Measurements from ENCODE around the gene HDAC4. TPM values are rescaled to one million over a fixed set of nuclear protein-coding genes. Genes with fewer than 3 reads are reported as not detected.

The HDAC4 gene
- polyA plus RNA-seq, 2 of the 4 experiments (the other 2 are of a cell fraction), result 8.6 to 10.4 TPM

DNA sequence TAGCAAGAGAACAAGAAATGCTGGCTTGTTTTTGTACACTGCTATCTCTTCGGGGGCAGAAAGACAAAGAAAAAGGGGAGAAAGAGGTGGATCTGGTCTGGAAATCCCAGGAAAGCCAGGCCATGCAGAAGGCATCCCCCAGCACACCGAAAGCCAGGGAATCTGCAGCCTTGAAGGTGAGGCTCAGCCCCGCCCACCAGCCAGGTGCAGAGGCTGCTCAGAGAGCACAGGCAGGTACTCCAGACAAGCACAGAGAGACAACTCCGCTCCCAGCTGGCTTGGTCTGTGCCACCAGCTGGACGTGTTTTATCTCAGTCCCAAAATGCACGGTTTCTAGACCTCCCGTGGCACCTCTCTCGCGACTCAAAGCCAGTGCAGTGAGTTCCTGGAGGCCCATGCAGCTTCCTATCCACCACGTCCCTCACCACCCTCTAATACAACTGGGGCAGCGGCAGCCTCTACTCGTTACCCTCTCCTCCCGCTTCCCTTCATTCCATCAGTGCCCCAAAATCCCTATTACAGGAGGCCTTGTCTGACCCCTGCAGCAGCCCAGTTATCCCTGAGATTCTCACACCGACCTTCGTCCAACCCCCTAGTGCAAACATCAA lies 62.8 kb downstream of the HDAC4 start:
- H3K4me1 ChIP-seq, result no peaks in the 10 kb centered on the region
- POLR2A ChIA-PET, result no interaction called here
- 88% methylated on average over 15 of the region's 15 CpGs for WGBS (ENCODE audit: missing lambda C conversion rate)
- ATAC-seq (no peak), DNase-seq (ENCODE audit: low read depth in 1 of 2, low spot score in 1 of 2) (no peak), FAIRE-seq (no peak)
- H3K4me3 ChIP-seq, result no peak overlapping the region
- H3K4me2 ChIP-seq, result no peak overlapping the region
- TF ChIP-seq CBX2 (IDR thresholded peaks at IDR 0.05; ENCODE audit: borderline replicate concordance, low read depth) (no peak), RARB (CRISPR knock-in tag; IDR thresholded peaks at IDR 0.05) (no peak), NPAS2 (CRISPR knock-in tag; IDR thresholded peaks at IDR 0.05; ENCODE audit: borderline replicate concordance) (no peak), SMC3 (IDR thresholded peaks at IDR 0.05) (no peak), TP53 (CRISPR knock-in tag; IDR thresholded peaks at IDR 0.05) (no peak)
- H3K27ac ChIP-seq, result no peak overlapping the region
- H3K9me3 ChIP-seq, result no peaks in the 10 kb centered on the region
- CTCF ChIA-PET, result no interaction called here

GRCh38 chr2:239337122-239337876 lies 63.5 kb downstream of the HDAC4 start:
- CTCF ChIA-PET, result no interaction called here
- DNase-seq (ENCODE audit: low read depth in 1 of 2, low spot score in 1 of 2) (no peak), FAIRE-seq (no peak), ATAC-seq (no peak)
- Histone ChIP-seq H3K9me3 (no peaks in the 10 kb centered on the region), H3K27ac (no peak overlapping the region), H3K4me3 (no peak overlapping the region), H3K4me1 (no peaks in the 10 kb centered on the region), H3K4me2 (no peak overlapping the region)
- POLR2A ChIA-PET, result no interaction called here
- 95% methylated on average over 28 of the region's 28 CpGs for WGBS (ENCODE audit: missing lambda C conversion rate)
- no peak for TF ChIP-seq ZSCAN20 (CRISPR knock-in tag; IDR thresholded peaks at IDR 0.05)
- TF ChIP-seq REST (IDR thresholded peaks at IDR 0.05), result no peak
- no peak for TF ChIP-seq FOSB (CRISPR knock-in tag; IDR thresholded peaks at IDR 0.05)
- TF ChIP-seq KDM5A (IDR thresholded peaks at IDR 0.05), result no peak
- no peak for TF ChIP-seq PHF8 (IDR thresholded peaks at IDR 0.05; ENCODE audit: borderline replicate concordance, low read depth)
- TF ChIP-seq, protein P1, sequence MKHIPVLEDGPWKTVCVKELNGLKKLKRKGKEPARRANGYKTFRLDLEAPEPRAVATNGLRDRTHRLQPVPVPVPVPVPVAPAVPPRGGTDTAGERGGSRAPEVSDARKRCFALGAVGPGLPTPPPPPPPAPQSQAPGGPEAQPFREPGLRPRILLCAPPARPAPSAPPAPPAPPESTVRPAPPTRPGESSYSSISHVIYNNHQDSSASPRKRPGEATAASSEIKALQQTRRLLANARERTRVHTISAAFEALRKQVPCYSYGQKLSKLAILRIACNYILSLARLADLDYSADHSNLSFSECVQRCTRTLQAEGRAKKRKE (CRISPR knock-in tag; IDR thresholded peaks at IDR 0.05; ENCODE audit: low read depth), result no peak
- TF ChIP-seq GATA3 (IDR thresholded peaks at IDR 0.05; ENCODE audit: borderline replicate concordance), result no peak
- no peak for TF ChIP-seq ESRRA (IDR thresholded peaks at IDR 0.05; ENCODE audit: borderline replicate concordance, low read length)
- TF ChIP-seq MYC (IDR thresholded peaks at IDR 0.05; ENCODE audit: borderline replicate concordance, low read length), result no peak
- no peak for TF ChIP-seq MAZ (IDR thresholded peaks at IDR 0.05; ENCODE audit: borderline replicate concordance, low read depth, low read length)
- TF ChIP-seq, protein P2, sequence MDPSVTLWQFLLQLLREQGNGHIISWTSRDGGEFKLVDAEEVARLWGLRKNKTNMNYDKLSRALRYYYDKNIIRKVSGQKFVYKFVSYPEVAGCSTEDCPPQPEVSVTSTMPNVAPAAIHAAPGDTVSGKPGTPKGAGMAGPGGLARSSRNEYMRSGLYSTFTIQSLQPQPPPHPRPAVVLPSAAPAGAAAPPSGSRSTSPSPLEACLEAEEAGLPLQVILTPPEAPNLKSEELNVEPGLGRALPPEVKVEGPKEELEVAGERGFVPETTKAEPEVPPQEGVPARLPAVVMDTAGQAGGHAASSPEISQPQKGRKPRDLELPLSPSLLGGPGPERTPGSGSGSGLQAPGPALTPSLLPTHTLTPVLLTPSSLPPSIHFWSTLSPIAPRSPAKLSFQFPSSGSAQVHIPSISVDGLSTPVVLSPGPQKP (IDR thresholded peaks at IDR 0.05; ENCODE audit: low read depth, low read length), result no peak
- no peak for TF ChIP-seq POLR2A (IDR thresholded peaks at IDR 0.05; ENCODE audit: low read length)
- TF ChIP-seq, protein P3, sequence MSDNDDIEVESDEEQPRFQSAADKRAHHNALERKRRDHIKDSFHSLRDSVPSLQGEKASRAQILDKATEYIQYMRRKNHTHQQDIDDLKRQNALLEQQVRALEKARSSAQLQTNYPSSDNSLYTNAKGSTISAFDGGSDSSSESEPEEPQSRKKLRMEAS (IDR thresholded peaks at IDR 0.05), result no peak

Data from A549 (cell line).